RWPE1 (cell line): ENCODE results near the gene CELSR2.
A peak's percentile ranks its signal among the peaks of the same experiment; 100 is the strongest.

ENCODE experiments used
- CTCF ChIA-PET: fragments of 350-600 bp; sonication (Branson Sonifier 250); formaldehyde crosslinking; extraction: SDS; loops from one replicate; lab custom pipeline; 2021; lab: Yijun Ruan, JAX
- POLR2A ChIA-PET: fragments of 400-600 bp; formaldehyde crosslinking; extraction: SDS; loops from one replicate; lab custom pipeline; 2020; ENCODE audit warnings: antibody characterized with exemption; ENCODE audit not compliant: low non-redundant PET; lab: Yijun Ruan, JAX
- DNase-seq: peaks from one replicate; pipeline ENCODE4 v3.0.0; 2012; ENCODE audit warnings: low spot score
- H3K27ac ChIP-seq: fragments of 450-650 bp; 2 replicates; pipeline ENCODE4 v1.5.1; 2017
- CTCF ChIP-seq: fragments of 450-650 bp; conservative IDR thresholded peaks from 2 replicates; pipeline ENCODE4 v1.5.1; 2017; ENCODE audit warnings: low read depth, mild to moderate bottlenecking

The CELSR2 gene

GRCh38 chr1:109248797-109249629, at the start of gene CELSR2:
TSS of gene CELSR2 (plus strand) at chr1:109249539. CDS start at chr1:109250080, 541 bp downstream.
- POLR2A ChIA-PET = interaction anchor here (1.5 kb wide), 1 partner anchor 9 kb away, joined by 5 read pairs; no protein-coding TSS in a partner anchor
- CTCF ChIA-PET = interaction anchor here (0.8 kb wide), 1 partner anchor 15 kb away, joined by 3 read pairs; no protein-coding TSS in a partner anchor
- DNase-seq = peak; percentile 84
- TF ChIP-seq CTCF = no peak
- H3K27ac ChIP-seq = peak within 1 kb of the TSS; percentile 61

GRCh38 chr1:109199710-109200109, 49.6 kb upstream of the CELSR2 start:
- POLR2A ChIA-PET = no interaction called here
- no peak for TF ChIP-seq CTCF
- H3K27ac ChIP-seq = no peak overlapping the region
- CTCF ChIA-PET = interaction anchor here (0.6 kb wide), 1 partner anchor 77 kb away, joined by 3 read pairs; no protein-coding TSS in a partner anchor
- no peak for DNase-seq

DNA sequence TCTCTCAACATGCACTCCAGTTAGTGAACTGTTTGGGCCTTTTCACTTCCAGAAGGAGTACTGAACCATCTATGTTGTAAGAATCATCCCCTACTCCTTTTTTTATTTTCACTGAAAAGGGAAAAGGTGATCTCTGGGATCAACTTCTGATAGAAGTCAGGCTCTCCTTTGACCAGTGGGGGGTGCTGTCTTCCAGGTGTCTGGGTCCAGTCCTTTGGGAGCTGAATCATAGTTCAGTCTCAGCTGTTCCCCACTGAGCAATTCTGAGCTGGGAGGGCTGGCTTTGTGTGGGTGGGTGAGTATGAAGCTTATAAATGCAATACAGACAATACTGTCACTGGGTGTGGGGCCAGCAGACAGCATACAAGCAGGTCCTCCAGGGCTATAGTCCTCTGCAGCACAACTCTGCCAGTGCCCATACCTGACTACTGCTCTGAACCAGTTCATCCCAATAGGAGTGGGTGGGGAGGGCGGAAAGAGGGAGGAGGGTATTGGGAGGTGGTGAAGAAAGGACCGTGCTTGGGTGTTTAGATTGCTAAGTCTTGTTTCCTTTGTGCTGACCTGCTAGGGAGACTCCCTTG, 48.1 kb upstream of the CELSR2 start:
- H3K27ac ChIP-seq = no peak overlapping the region
- TF ChIP-seq CTCF = no peak; the same call in 1 of the 2 replicates
- peak; percentile 89 for DNase-seq
- ChIA-PET CTCF (interaction anchor here (0.6 to 1.4 kb wide), 9 partner anchors 8 to 197 kb away, joined by 3 to 12 read pairs (median 4); partner anchors contain the start of genes SARS1 and SORT1), POLR2A (interaction anchor here (0.8 kb wide), 1 partner anchor 13 kb away, joined by 3 read pairs; no protein-coding TSS in a partner anchor)

DNA sequence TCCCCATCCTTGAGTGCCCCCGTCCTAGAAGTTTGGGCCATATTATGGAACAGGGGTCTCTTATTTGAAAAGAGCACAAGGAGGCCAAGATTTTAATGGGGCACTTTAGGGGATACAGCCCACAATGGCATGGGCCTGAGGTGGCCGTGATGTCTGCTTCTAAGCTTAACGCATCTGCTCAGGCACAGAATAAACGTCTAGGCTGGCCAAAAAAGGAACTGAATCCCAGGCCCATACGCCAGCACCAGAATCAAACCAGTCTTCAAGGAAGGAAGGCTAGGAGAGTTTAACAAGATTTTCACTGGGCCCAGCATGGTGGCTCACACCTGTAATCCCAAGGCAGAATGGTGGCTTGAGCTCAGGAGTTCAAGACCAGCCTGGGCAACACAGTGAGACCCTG, 44.9 kb upstream of the CELSR2 start:
- H3K27ac ChIP-seq = no peak overlapping the region
- ChIA-PET CTCF (no interaction called here), POLR2A (interaction anchor here (1.1 kb wide), 1 partner anchor 36 kb away, joined by 17 read pairs; no protein-coding TSS in a partner anchor)
- DNase-seq = no peak
- TF ChIP-seq CTCF = no peak

GRCh38 chr1:109206339-109206738, 43.0 kb upstream of the CELSR2 start:
- no peak for DNase-seq
- no peak overlapping the region for H3K27ac ChIP-seq
- ChIA-PET POLR2A (no interaction called here), CTCF (no interaction called here)
- no peak for TF ChIP-seq CTCF

DNA sequence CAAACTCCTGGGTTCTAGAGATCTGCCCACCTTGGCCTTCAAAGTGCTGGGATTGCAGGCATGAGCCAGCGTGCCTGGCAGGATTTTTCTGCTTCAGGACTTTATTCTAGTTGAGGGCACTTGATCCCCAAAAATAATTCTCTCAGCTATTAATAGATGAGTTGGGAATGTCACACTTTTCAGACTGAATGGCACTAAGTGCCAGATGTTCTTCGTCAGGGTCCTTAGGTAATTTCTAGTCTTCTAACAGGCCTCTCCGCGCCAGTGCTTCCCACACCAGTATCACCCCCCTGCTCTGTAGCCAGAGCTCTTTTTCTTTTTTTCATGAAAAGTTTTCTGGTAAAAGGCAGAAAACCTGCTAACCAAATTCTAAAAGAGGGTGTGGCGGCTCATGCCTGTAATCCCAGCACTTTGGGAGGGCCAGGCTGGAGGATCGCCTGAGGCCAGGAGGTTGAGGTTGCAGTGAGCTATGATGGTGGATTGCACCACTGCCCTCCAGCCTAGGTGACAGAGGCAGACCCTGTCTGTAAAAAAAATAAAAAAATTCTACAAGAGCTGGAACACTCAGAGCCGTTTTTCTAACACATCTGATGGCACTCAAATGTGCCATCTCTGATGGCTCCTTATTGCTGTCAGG, 41.8 kb upstream of the CELSR2 start:
- TF ChIP-seq CTCF = no peak
- no peak for DNase-seq
- ChIA-PET POLR2A (no interaction called here), CTCF (interaction anchor here (0.6 to 0.7 kb wide), 2 partner anchors 10 to 185 kb away, joined by 3 read pairs; no protein-coding TSS in a partner anchor)
- H3K27ac ChIP-seq = no peak overlapping the region
